ENCODE results near the gene TJAP1. TPM values are rescaled to one million over a fixed set of nuclear protein-coding genes. Genes with fewer than 3 reads are reported as not detected.

TJAP1 gene
- total RNA-seq, 2 experiments from 2014 or later = 23.6 to 24.4 TPM

GRCh38 chr6:43547222-43547621, 69.9 kb downstream of the TJAP1 start:
- peaks cover 91% of the 10 kb centered on the region for H3K36me3 Mint-ChIP-seq (ENCODE audit: low read depth)
- H3K27ac ChIP-seq (ENCODE audit: low read depth in 1 of 2, low read length in 2 of 2) = no peak overlapping the region
- ATAC-seq (ENCODE audit: poor library complexity) = no peak

More at GRCh38 chr6:43547222-43547621, 69.9 kb downstream of the TJAP1 start:
- intact Hi-C loops (cut with DNase I, micrococcal nuclease) = no loop called here
- Histone ChIP-seq H3K9me3 (ENCODE audit: control insufficient read depth in 1 of 2, insufficient read depth in 1 of 2, low read length in 2 of 2) (no peaks in the 10 kb centered on the region), H3K27me3 (ENCODE audit: control insufficient read depth in 1 of 2, insufficient read depth in 2 of 2, low read length in 2 of 2) (no peaks in the 10 kb centered on the region), H3K36me3 (ENCODE audit: insufficient read depth, low read length) (peaks cover 87% of the 10 kb centered on the region), H3K4me3 (ENCODE audit: low read length) (no peak overlapping the region), H3K4me1 (ENCODE audit: insufficient read depth, low read length) (no peaks in the 10 kb centered on the region)
- Mint-ChIP-seq H3K27ac (no peak overlapping the region), H3K9me3 (no peaks in the 10 kb centered on the region), H3K4me3 (no peak overlapping the region), H3K4me1 (ENCODE audit: low read depth) (no peaks in the 10 kb centered on the region), H3K27me3 (no peaks in the 10 kb centered on the region)
- DNase-seq = no peak
- ChIA-PET CTCF (no interaction called here), POLR2A (interaction anchor here (0.6 kb wide), 1 partner anchor 82 kb away, joined by 3 read pairs; no protein-coding TSS in a partner anchor)
- TF ChIP-seq CTCF (IDR thresholded peaks at IDR 0.05) = no peak

Small RNAs within 50 kb of the gene (microRNA-seq; reads per million reads assigned to microRNA genes)
- gene MIR6780B (ENCODE audit: borderline microRNAs expressed, borderline replicate concordance) = not detected

Other genes starting within 250 kb of the TJAP1 start
- 10 to 100 TPM; 27.3 to 30.6 TPM for gene DNPH1, start 248.1 kb upstream of the TJAP1 start, total RNA-seq
- not detected for gene TTBK1, start 234.1 kb upstream of the TJAP1 start, total RNA-seq
- not detected for gene SLC22A7, start 179.3 kb upstream of the TJAP1 start, total RNA-seq
- 1 to 10 TPM; 1.8 to 2.0 TPM for gene CRIP3, start 168.7 kb upstream of the TJAP1 start, total RNA-seq
- 10 to 100 TPM; 20.4 TPM for gene ZNF318, start 107.9 kb upstream of the TJAP1 start, total RNA-seq
- 10 to 100 TPM; 35.7 to 38.5 TPM for gene ABCC10, start 50.0 kb upstream of the TJAP1 start, total RNA-seq
- gene DLK2, start 22.0 kb upstream of the TJAP1 start, total RNA-seq = under 1 TPM; 0.19 to 0.36 TPM
- under 1 TPM; 0.45 to 0.52 TPM for gene LRRC73, start 32.8 kb downstream of the TJAP1 start, total RNA-seq
- gene YIPF3, start 39.4 kb downstream of the TJAP1 start, total RNA-seq = 10 to 100 TPM; 36.5 to 37.9 TPM
- gene POLR1C, start 39.5 kb downstream of the TJAP1 start, total RNA-seq = 10 to 100 TPM; 46.6 to 47.8 TPM
- 10 to 100 TPM; 26.8 to 31.2 TPM for gene XPO5, start 98.5 kb downstream of the TJAP1 start, total RNA-seq
- gene POLH, start 98.6 kb downstream of the TJAP1 start, total RNA-seq = 1 to 10 TPM; 4.2 to 4.4 TPM
- gene GTPBP2, start 151.7 kb downstream of the TJAP1 start, total RNA-seq = 10 to 100 TPM; 31.5 to 33.9 TPM
- 10 to 100 TPM; 36.6 to 39.2 TPM for gene MAD2L1BP, start 158.3 kb downstream of the TJAP1 start, total RNA-seq
- gene RSPH9, start 167.5 kb downstream of the TJAP1 start, total RNA-seq = not detected
- gene MRPS18A, start 210.2 kb downstream of the TJAP1 start, total RNA-seq = 10 to 100 TPM; 26.1 to 27.7 TPM

Data from CD4-positive, alpha-beta T cell (primary cell).